BLaER1 (cell line): ENCODE measurements around the gene WDR64.
"Not testable (repeated sequence)": the region's sequence is repeated elsewhere in the genome, so short reads cannot be mapped to it uniquely, and the experiment has no call there.

Source experiments
- H3K27ac ChIP-seq: shearing (Covaris generic); formaldehyde crosslinking; 2 replicates; pipeline ENCODE4 v1.8.1; 2022
- H3K27me3 ChIP-seq: shearing (Covaris generic); formaldehyde crosslinking; 2 replicates; pipeline ENCODE4 v1.8.1; 2022
- H3K36me3 ChIP-seq: shearing (Covaris generic); formaldehyde crosslinking; 2 replicates; pipeline ENCODE4 v1.8.1; 2022
- H3K4me1 ChIP-seq: shearing (Covaris generic); formaldehyde crosslinking; 2 replicates; pipeline ENCODE4 v1.8.1; 2022
- H3K4me2 ChIP-seq: shearing (Covaris generic); formaldehyde crosslinking; 2 replicates; pipeline ENCODE4 v1.8.1; 2022
- H3K4me3 ChIP-seq: shearing (Covaris generic); formaldehyde crosslinking; 2 replicates; pipeline ENCODE4 v1.8.1; 2022
- H3K9ac ChIP-seq: shearing (Covaris generic); formaldehyde crosslinking; 2 replicates; pipeline ENCODE4 v1.8.1; 2022
- H3K9me3 ChIP-seq: shearing (Covaris generic); formaldehyde crosslinking; 2 replicates; pipeline ENCODE4 v1.8.1; 2022
- H4K20me1 ChIP-seq: shearing (Covaris generic); formaldehyde crosslinking; 2 replicates; pipeline ENCODE4 v1.8.1; 2022
- Cebpa-rat ChIP-seq: shearing (Covaris generic); IDR thresholded peaks from 2 replicates; pipeline ENCODE4 v1.8.1; 2022

WDR64 gene

GRCh38 chr1:241696172-241696814 lies 44.2 kb downstream of the WDR64 start:
- Histone ChIP-seq H3K4me1 (no peaks in the 10 kb centered on the region), H4K20me1 (no peaks in the 10 kb centered on the region), H3K27me3 (no peaks in the 10 kb centered on the region), H3K4me2 (no peak overlapping the region), H3K9me3 (no peaks in the 10 kb centered on the region), H3K36me3 (no peaks in the 10 kb centered on the region), H3K4me3 (no peak overlapping the region), H3K9ac (no peak overlapping the region), H3K27ac (no peak overlapping the region)
- no peak for TF ChIP-seq Cebpa-rat

- no peaks in the 10 kb centered on the region for H3K9me3 ChIP-seq
- no peak overlapping the region for H3K9ac ChIP-seq
- no peaks in the 10 kb centered on the region for H4K20me1 ChIP-seq
- H3K36me3 ChIP-seq = no peaks in the 10 kb centered on the region
- TF ChIP-seq Cebpa-rat = no peak
- no peak overlapping the region for H3K4me2 ChIP-seq
- no peak overlapping the region for H3K27ac ChIP-seq
- H3K4me1 ChIP-seq = no peaks in the 10 kb centered on the region
- no peaks in the 10 kb centered on the region for H3K27me3 ChIP-seq
- H3K4me3 ChIP-seq = no peak overlapping the region
Observed at GRCh38 chr1:241696815-241697639, 44.9 kb downstream of the WDR64 start.

GRCh38 chr1:241697640-241698018 lies 45.5 kb downstream of the WDR64 start:
- no peaks in the 10 kb centered on the region for H4K20me1 ChIP-seq
- H3K9ac ChIP-seq = no peak overlapping the region
- H3K27me3 ChIP-seq = no peaks in the 10 kb centered on the region
- H3K36me3 ChIP-seq = no peaks in the 10 kb centered on the region
- TF ChIP-seq Cebpa-rat = no peak
- no peak overlapping the region for H3K4me3 ChIP-seq
- H3K27ac ChIP-seq = no peak overlapping the region
- no peak overlapping the region for H3K4me2 ChIP-seq
- H3K4me1 ChIP-seq = no peaks in the 10 kb centered on the region
- no peaks in the 10 kb centered on the region for H3K9me3 ChIP-seq

- no peak for TF ChIP-seq Cebpa-rat
- Histone ChIP-seq H3K4me1 (no peaks in the 10 kb centered on the region), H3K9ac (no peak overlapping the region), H3K27me3 (no peaks in the 10 kb centered on the region), H3K9me3 (no peaks in the 10 kb centered on the region), H3K36me3 (no peaks in the 10 kb centered on the region), H3K4me3 (no peak overlapping the region), H4K20me1 (no peaks in the 10 kb centered on the region), H3K27ac (no peak overlapping the region), H3K4me2 (no peak overlapping the region)
Observed at GRCh38 chr1:241698177-241698576, 46.1 kb downstream of the WDR64 start.

- Histone ChIP-seq H3K4me3 (no peak overlapping the region), H3K9me3 (no peaks in the 10 kb centered on the region), H4K20me1 (no peaks in the 10 kb centered on the region), H3K27ac (no peak overlapping the region), H3K9ac (no peak overlapping the region), H3K36me3 (no peaks in the 10 kb centered on the region), H3K27me3 (no peaks in the 10 kb centered on the region), H3K4me1 (no peaks in the 10 kb centered on the region), H3K4me2 (no peak overlapping the region)
- TF ChIP-seq Cebpa-rat = no peak
Observed at GRCh38 chr1:241701483-241702295, 49.6 kb downstream of the WDR64 start.

GRCh38 chr1:241702442-241703373 lies 50.6 kb downstream of the WDR64 start:
- Histone ChIP-seq H3K4me2 (no peak overlapping the region), H3K9ac (no peak overlapping the region), H3K4me1 (no peaks in the 10 kb centered on the region), H3K27ac (no peak overlapping the region), H3K9me3 (no peaks in the 10 kb centered on the region), H3K4me3 (no peak overlapping the region), H4K20me1 (no peaks in the 10 kb centered on the region), H3K27me3 (no peaks in the 10 kb centered on the region), H3K36me3 (no peaks in the 10 kb centered on the region)
- TF ChIP-seq Cebpa-rat = no peak

- not testable (repeated sequence) for H4K20me1 ChIP-seq, H3K9ac ChIP-seq, H3K27me3 ChIP-seq, H3K27ac ChIP-seq, H3K36me3 ChIP-seq, H3K4me3 ChIP-seq, H3K4me1 ChIP-seq, H3K9me3 ChIP-seq, H3K4me2 ChIP-seq
Observed at GRCh38 chr1:241703739-241704138, 51.7 kb downstream of the WDR64 start.

GRCh38 chr1:241706257-241706656 lies 54.2 kb downstream of the WDR64 start:
- Histone ChIP-seq H3K4me2 (no peak overlapping the region), H3K27ac (no peak overlapping the region), H3K27me3 (no peaks in the 10 kb centered on the region), H3K36me3 (no peaks in the 10 kb centered on the region), H3K9me3 (no peaks in the 10 kb centered on the region), H4K20me1 (no peaks in the 10 kb centered on the region), H3K4me3 (no peak overlapping the region), H3K4me1 (no peaks in the 10 kb centered on the region), H3K9ac (no peak overlapping the region)
- TF ChIP-seq Cebpa-rat = no peak

- no peak for TF ChIP-seq Cebpa-rat
- Histone ChIP-seq H3K4me1 (no peaks in the 10 kb centered on the region), H3K4me3 (no peak overlapping the region), H4K20me1 (no peaks in the 10 kb centered on the region), H3K9me3 (no peaks in the 10 kb centered on the region), H3K9ac (no peak overlapping the region), H3K27me3 (no peaks in the 10 kb centered on the region), H3K36me3 (no peaks in the 10 kb centered on the region), H3K27ac (no peak overlapping the region), H3K4me2 (no peak overlapping the region)
Observed at GRCh38 chr1:241706967-241707366, 54.9 kb downstream of the WDR64 start.
